T-helper 1 cell treated with Interleukin-12 subunit alpha and Interleukin-12 subunit beta and Interleukin-4 antibody, amounts not matched to agents 30 μg/mL and 1 μg/mL, for 36 hours (primary cell): ENCODE measurements around the gene OPN1LW.
A peak's percentile ranks its signal among the peaks of the same experiment; 100 is the strongest.
"Not testable (repeated sequence)": the region's sequence is repeated elsewhere in the genome, so short reads cannot be mapped to it uniquely, and the experiment has no call there.

Experiments used
- H3K27ac Mint-ChIP-seq: one replicate; pipeline ENCODE4 v1.8.0; 2021; ENCODE audit warnings: mild to moderate bottlenecking, mixed read lengths
- H3K27me3 Mint-ChIP-seq: one replicate; pipeline ENCODE4 v1.8.0; 2021; ENCODE audit warnings: low read depth, mixed read lengths
- H3K36me3 Mint-ChIP-seq: one replicate; pipeline ENCODE4 v1.8.0; 2021; ENCODE audit warnings: low read depth, mixed read lengths
- H3K4me1 Mint-ChIP-seq: one replicate; pipeline ENCODE4 v1.8.0; 2021; ENCODE audit warnings: low read depth, mixed read lengths
- H3K4me3 Mint-ChIP-seq: one replicate; pipeline ENCODE4 v1.8.0; 2021; ENCODE audit warnings: mild to moderate bottlenecking, moderate library complexity, mixed read lengths
- H3K9me3 Mint-ChIP-seq: one replicate; pipeline ENCODE4 v1.8.0; 2021; ENCODE audit warnings: mixed read lengths

OPN1LW gene

DNA sequence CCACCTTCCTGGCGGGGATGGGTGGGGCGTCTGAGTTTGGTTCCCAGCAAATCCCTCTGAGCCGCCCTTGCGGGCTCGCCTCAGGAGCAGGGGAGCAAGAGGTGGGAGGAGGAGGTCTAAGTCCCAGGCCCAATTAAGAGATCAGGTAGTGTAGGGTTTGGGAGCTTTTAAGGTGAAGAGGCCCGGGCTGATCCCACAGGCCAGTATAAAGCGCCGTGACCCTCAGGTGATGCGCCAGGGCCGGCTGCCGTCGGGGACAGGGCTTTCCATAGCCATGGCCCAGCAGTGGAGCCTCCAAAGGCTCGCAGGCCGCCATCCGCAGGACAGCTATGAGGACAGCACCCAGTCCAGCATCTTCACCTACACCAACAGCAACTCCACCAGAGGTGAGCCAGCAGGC lies at the start of gene OPN1LW:
OPN1LW (plus strand) TSS at position 234 of the 400 bp plus-strand sequence; CDS start at position 275, 41 bp downstream.
- not testable (repeated sequence) for H3K27ac Mint-ChIP-seq, H3K4me1 Mint-ChIP-seq, H3K36me3 Mint-ChIP-seq, H3K4me3 Mint-ChIP-seq, H3K9me3 Mint-ChIP-seq, H3K27me3 Mint-ChIP-seq

DNA sequence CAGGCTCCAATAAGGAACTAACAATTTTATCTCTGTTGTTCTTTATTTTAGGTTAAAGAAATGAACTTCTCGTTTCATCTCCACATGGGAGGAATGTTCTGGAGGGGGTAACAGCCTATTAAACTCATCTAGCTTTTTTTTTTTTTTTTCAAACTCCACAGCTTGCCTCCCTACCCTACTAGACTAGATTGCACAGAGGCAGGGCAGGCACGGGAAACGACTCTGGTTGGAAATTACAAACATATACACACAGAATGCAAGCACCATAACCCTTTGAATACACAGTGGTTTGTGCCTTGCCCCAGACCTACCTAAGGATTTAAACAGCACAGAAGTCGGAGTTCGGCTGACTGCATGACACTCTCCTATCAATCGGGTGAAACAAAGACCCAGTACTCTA lies 49.2 kb upstream of the OPN1LW start:
- Mint-ChIP-seq H3K4me3 (peak overlapping the region; percentile 98), H3K36me3 (peaks cover 10% of the 10 kb centered on the region), H3K4me1 (peaks cover 50% of the 10 kb centered on the region), H3K27me3 (no peaks in the 10 kb centered on the region), H3K9me3 (no peaks in the 10 kb centered on the region), H3K27ac (peak overlapping the region; percentile 23)

DNA sequence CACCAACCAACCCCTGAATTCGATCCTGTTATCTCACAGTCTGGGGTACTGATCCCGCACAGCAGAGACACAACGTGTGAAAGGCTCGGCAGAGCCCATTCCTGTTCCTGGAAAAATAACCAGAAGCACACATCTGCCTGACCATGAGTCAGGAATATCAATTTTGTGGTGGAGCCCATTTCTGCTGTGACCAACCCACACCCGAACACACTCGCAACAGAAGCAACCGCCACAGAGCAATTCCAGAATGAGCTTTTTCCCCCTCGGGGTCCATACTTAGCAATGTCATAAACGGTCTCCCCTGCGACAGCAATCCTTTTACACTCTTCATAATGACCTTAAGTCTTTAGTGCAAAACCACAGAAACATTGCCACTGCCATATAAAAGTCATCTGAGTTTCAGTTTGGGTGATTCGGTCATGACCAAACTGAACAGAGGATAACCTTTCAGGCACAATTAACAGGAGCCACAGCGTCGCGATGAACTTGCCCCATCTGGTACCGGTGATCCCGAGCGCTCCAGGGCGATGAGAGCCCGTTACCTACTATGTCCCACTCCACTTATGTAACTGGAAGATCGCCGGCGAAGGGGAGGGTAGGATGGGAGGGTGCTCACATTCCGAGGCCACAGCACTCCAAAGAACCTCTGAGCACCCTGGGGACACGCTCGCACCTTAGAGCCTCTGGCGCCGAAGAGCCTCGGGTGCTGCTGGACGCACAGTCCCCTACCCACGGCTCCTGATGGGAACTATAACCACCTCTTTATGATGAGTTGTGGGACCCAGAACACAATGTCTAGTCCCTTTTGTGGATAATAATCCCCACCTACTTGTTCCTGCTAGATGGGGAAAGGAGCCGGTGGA lies 47.7 kb upstream of the OPN1LW start:
- no peaks in the 10 kb centered on the region for H3K9me3 Mint-ChIP-seq
- peak overlapping the region; percentile 97 for H3K27ac Mint-ChIP-seq
- no peaks in the 10 kb centered on the region for H3K27me3 Mint-ChIP-seq
- peaks cover 45% of the 10 kb centered on the region for H3K4me1 Mint-ChIP-seq
- H3K4me3 Mint-ChIP-seq: peak overlapping the region; percentile 98
- peaks cover 6% of the 10 kb centered on the region for H3K36me3 Mint-ChIP-seq

DNA sequence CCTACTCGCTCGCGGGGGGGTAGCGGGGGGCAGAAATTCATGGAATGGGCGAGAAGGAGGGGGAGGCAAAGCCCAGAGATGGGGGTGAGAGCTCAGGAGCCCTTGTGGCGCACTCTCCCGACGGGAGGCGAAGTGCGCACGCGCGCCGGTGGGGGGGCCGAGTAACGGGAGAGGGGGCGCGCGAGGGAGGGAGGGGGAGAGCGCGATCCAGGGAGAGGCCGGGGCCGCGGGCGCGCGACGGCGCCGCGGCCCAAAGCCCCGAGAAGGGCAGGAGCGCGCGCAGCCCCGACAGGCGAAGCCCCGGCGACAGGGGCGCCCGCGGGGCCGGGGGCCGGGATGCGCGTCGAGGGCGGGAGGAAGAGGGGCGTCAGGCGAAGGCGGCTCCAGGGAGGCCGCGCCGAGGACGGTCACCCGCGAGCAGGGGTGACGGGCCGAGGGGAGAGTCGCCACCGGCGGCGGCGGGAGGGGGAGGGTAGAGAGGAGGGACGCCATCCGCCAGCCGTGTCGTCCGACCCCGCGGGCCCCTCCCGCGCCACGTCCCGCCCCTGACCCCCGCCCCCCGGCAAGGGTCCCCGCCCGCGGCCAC lies 46.9 kb upstream of the OPN1LW start:
- Mint-ChIP-seq H3K27me3 (peaks cover 2% of the 10 kb centered on the region), H3K9me3 (no peaks in the 10 kb centered on the region), H3K27ac (peak overlapping the region; percentile 97), H3K4me1 (peaks cover 44% of the 10 kb centered on the region), H3K36me3 (peaks cover 6% of the 10 kb centered on the region), H3K4me3 (peak overlapping the region; percentile 98)

DNA sequence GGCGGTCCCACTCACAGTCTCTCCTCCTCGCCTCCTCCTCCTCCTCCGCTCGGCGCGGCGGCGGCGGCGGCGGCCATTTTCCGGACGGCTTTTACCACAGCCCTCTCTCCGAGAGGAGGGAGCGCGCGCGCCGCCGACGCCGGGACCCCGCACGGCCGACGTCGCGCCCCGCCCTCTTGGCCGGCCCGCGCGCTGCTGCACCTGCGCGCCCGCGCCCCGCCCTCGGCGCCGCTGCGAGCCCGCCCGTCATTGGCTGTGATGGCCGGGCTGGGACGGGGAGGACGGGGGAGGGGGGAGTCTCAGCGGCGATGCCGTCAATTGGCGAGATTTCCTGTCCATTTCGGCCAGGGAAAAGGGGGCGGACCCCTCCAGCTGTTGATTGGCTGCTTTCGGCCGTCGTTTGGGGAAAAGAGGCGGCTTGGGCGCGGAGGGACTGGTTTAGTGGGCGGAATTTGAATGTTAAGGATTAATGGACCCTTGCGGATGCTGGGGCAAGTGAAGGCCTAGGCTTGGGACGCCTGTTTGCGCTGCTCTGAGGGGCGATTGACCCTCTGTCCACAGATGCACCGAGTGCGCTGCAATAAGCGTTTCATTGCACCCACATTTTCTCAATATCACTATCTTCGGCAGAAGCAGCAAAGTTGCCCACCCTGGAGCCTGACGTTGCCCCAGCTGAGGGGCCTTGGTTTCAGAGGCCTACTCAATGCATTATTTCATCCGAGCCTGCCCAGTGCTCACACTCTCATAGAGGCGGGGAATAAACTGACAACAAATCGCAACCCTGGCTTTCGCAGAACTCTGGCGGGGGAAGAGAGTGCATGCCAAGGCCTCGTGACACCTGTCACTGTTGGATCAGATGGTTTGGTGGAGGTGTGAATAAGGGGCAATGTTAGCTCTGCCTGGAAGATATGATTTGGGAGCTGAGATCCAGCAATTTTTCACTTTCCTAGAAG lies 46.2 kb upstream of the OPN1LW start, which contains the start of gene MECP2:
MECP2 (minus strand) TSS at position 129 of the 953 bp plus-strand sequence.
- Mint-ChIP-seq H3K4me3 (peak within 1 kb of the TSS; percentile 98), H3K4me1 (peaks cover 37% of the 10 kb centered on the region), H3K36me3 (peaks cover 6% of the 10 kb centered on the region), H3K27ac (peak within 1 kb of the TSS; percentile 97), H3K27me3 (peaks cover 5% of the 10 kb centered on the region), H3K9me3 (no peaks in the 10 kb centered on the region)

DNA sequence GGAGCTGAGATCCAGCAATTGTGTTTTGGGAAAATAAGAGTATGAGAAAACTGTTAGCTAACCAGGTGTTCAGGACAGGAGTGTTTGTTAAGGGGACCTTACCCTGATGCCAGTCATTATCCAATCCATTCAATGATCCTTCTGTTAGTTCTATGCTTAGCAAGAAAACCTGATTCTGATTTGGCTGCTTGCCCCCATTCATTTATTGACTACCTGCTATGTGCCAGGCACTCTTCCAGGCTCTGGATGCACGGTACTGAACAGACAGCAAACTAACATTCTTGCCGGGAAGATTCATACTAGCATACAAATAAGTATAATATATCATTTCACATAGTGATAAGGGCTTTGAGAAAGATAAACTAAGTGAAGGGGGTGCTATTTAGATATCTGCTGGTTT lies 45.5 kb upstream of the OPN1LW start:
- H3K9me3 Mint-ChIP-seq: no peaks in the 10 kb centered on the region
- H3K4me3 Mint-ChIP-seq: no peak overlapping the region
- H3K4me1 Mint-ChIP-seq: peaks cover 35% of the 10 kb centered on the region
- no peak overlapping the region for H3K27ac Mint-ChIP-seq
- peaks cover 4% of the 10 kb centered on the region for H3K36me3 Mint-ChIP-seq
- peaks cover 5% of the 10 kb centered on the region for H3K27me3 Mint-ChIP-seq

DNA sequence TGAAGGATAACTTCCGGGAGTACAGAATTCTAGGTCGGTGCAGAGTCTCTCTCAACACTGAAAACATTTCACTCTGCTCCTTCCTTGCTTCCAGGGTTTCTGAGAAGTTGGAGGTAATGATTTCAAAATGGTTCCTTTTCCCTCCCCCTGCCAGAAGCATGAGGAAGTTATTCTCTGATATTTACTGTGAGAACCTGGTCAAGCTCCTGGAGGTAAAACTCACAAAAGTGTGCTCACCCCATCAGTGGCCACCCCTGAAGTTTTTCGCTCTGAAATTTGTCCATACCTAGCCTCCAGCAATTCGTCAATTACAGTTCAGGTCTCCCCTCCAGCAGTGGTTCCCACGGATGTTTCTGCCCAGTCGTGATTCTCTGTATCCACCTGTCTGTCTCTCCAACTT lies 30.3 kb upstream of the OPN1LW start:
- Mint-ChIP-seq H3K27me3 (peaks cover 9% of the 10 kb centered on the region), H3K4me1 (no peaks in the 10 kb centered on the region), H3K9me3 (no peaks in the 10 kb centered on the region), H3K27ac (no peak overlapping the region), H3K4me3 (no peak overlapping the region), H3K36me3 (no peaks in the 10 kb centered on the region)

DNA sequence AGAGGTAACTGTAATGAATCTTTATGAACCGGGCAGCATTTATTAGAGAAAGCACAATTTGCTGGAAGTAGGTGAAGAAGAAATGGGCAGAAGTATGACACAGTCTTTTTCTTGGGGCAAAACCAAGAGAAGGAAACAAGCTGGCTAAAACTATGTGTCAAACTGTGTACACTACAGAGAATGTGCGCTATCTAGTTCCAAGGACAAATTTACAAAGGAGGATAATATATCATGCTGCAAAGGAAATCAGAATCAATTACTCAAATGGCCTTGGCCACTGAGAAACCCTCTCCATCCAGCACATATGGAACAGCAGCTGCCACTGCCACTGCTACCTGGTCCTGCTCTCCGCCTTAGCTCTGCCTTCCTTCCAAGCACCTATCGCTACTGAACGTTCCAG lies 29.4 kb upstream of the OPN1LW start:
- peak overlapping the region; percentile 85 for H3K27ac Mint-ChIP-seq
- no peaks in the 10 kb centered on the region for H3K9me3 Mint-ChIP-seq
- H3K36me3 Mint-ChIP-seq: no peaks in the 10 kb centered on the region

DNA sequence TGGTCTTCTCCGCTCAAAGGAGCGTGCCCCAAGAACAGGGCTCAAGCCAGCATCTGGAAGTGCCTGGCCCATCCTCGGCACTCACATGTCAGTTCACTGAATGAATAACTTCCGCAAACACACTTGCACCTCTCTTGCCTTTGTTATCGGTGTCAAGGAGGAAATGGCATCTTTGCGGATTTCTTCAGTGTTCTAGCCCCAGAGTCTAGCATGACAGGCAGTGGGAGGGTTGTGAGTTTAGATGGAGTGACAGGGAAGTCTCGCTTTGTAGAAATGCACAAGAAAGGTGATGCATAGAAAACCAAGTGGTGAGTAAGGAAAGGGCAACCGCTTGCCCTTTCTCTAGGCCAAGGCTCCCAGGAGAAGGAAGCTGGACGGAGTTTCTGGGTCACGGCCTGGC lies 29.0 kb upstream of the OPN1LW start:
- Mint-ChIP-seq H3K9me3 (no peaks in the 10 kb centered on the region), H3K27me3 (peaks cover 9% of the 10 kb centered on the region), H3K36me3 (no peaks in the 10 kb centered on the region), H3K4me3 (no peak overlapping the region), H3K27ac (peak overlapping the region; percentile 85), H3K4me1 (no peaks in the 10 kb centered on the region)

More for the DNA sequence above, 29.4 kb upstream of the OPN1LW start:
- Mint-ChIP-seq H3K4me1 (no peaks in the 10 kb centered on the region), H3K4me3 (no peak overlapping the region), H3K27me3 (peaks cover 9% of the 10 kb centered on the region)

DNA sequence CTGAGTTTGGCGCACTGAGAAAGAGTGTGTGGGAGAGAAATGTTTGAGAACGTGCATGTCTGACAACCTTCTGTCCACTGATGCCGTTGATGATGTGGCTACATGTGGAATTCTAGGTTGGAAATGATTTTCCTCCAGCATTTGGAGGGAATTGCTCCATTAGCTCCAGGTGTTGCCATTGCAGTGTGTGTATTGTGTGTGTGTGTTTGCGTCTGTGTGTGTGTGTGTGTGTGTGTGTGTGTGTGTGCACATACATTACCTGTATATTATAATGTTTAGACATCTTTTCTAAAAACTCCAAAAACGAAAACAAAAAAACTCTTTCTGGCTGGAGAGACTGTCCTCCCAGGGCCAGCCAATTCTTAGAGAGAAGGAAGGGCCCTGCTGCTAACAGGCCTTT lies 28.3 kb upstream of the OPN1LW start:
- H3K4me3 Mint-ChIP-seq: no peak overlapping the region
- no peaks in the 10 kb centered on the region for H3K36me3 Mint-ChIP-seq
- H3K27me3 Mint-ChIP-seq: peaks cover 9% of the 10 kb centered on the region
- no peak overlapping the region for H3K27ac Mint-ChIP-seq
- no peaks in the 10 kb centered on the region for H3K9me3 Mint-ChIP-seq
- H3K4me1 Mint-ChIP-seq: no peaks in the 10 kb centered on the region

DNA sequence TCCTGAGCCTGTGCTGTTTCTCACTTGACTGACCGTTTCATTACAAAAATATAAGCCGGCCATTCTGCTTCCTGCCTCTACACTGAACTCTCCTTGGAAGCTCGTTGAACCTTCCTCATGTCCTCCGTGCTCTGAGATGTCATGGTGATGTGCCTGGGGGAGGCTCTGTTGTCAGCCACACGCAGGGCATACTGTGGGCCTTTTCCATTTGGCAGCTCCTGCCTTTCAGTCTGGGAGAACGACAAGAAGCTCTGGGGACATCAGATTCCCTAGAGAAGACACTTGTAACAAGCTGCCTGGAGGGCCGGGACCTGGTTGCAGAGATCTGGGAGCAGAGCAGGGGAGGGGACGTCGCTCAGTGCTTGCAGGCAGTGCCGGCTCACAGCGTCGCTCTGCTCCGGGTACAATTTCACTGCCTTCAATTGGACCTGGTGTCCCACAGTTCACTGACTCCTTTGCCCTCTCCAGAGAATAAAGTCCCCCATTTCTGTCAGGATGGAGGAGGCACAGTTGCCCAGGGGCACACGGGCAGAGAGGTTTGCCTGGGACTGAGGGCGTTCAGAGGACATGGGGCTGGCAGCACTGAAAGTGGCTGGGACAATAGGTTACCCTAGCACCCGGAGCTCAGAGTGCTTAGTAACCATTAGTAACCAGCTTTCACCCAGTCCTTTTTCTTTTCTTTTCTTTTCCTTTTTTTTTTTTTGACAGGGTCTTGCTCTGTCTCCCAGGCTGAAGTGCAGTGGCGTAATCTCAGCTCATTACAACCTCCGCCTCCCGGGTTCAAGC lies 27.4 kb upstream of the OPN1LW start:
- Mint-ChIP-seq H3K4me3 (no peak overlapping the region), H3K4me1 (no peaks in the 10 kb centered on the region), H3K9me3 (no peaks in the 10 kb centered on the region), H3K27ac (no peak overlapping the region), H3K27me3 (peaks cover 6% of the 10 kb centered on the region), H3K36me3 (no peaks in the 10 kb centered on the region)

DNA sequence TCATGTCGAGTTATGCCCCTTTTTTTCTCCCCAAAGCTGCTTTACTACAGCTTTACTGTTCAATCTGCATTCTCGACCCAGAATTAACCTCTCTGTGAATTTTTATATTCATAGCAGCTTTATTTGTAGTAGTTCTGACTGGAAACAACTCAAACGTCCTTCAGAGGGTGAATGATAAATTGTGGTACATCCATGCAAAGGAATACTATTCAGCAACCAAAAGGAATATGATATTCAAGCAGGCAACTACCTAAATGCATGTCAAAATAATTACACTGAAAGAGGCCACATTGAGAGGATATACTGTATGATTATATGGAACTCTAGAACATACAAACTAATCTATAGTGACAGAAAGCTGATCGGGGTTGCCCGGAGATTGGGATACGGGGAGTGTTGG lies 26.5 kb upstream of the OPN1LW start:
- Mint-ChIP-seq H3K27me3 (peaks cover 4% of the 10 kb centered on the region), H3K27ac (no peak overlapping the region), H3K4me3 (no peak overlapping the region), H3K4me1 (peaks cover under 1% of the 10 kb centered on the region), H3K9me3 (no peaks in the 10 kb centered on the region), H3K36me3 (no peaks in the 10 kb centered on the region)

DNA sequence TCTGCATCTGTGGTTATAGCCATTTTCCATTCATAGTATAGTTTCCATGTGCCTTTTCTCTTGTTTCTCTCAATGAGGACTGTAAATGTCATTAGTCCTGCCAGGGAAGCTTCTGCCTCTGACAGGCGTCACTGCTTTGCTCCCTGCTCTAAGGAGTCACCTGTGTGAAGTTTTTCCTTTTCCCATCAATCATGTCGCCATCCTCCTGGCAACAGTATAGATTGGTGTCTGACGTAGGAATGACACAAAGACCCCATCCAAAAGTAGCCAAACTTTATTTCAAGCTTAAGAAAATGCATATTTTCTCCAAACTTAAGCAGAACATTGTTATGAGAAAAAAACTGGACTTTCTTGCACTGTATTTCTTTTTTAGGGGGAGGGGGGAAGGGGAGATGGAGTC lies 23.5 kb upstream of the OPN1LW start:
- H3K9me3 Mint-ChIP-seq: no peaks in the 10 kb centered on the region
- no peak overlapping the region for H3K4me3 Mint-ChIP-seq
- H3K36me3 Mint-ChIP-seq: no peaks in the 10 kb centered on the region
- H3K27me3 Mint-ChIP-seq: no peaks in the 10 kb centered on the region
- peaks cover 14% of the 10 kb centered on the region for H3K4me1 Mint-ChIP-seq
- H3K27ac Mint-ChIP-seq: no peak overlapping the region

DNA sequence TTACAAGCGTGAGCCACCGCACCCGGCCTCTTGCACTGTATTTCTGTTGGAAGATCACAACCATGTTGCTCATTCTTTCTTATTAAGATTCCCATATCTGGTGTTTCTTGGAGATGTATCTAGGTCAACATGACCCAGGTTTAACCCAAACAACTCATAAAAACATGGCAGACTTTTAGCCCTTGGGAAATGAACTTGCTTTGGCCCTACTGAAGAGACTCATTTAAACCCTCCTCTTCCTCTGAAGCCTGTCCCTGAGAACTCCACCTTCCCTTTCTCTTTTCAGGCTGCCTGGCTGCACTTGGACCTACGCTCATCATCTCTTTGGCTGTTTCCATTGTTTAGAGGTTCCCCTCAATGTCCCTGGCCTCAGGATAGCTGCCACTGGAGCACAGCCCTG lies 22.8 kb upstream of the OPN1LW start:
- peaks cover 14% of the 10 kb centered on the region for H3K4me1 Mint-ChIP-seq
- no peak overlapping the region for H3K4me3 Mint-ChIP-seq
- H3K36me3 Mint-ChIP-seq: no peaks in the 10 kb centered on the region
- H3K27me3 Mint-ChIP-seq: no peaks in the 10 kb centered on the region
- no peak overlapping the region for H3K27ac Mint-ChIP-seq
- H3K9me3 Mint-ChIP-seq: no peaks in the 10 kb centered on the region
